Measurements from ENCODE around the gene WWOX.

WWOX gene

GRCh38 chr16:78331731-78332130 lies 232.3 kb downstream of the WWOX start:
- DNase-seq (ENCODE audit: low read depth in 2 of 2, low spot score in 1 of 2): no peak

GRCh38 chr16:78333808-78334207 lies 234.4 kb downstream of the WWOX start:
- DNase-seq (ENCODE audit: low read depth in 2 of 2, low spot score in 1 of 2): no peak

GRCh38 chr16:78340590-78340989 lies 241.1 kb downstream of the WWOX start:
- no peak for DNase-seq (ENCODE audit: low read depth in 2 of 2, low spot score in 1 of 2)

GRCh38 chr16:78348068-78348467 lies 248.6 kb downstream of the WWOX start:
- DNase-seq (ENCODE audit: low read depth in 2 of 2, low spot score in 1 of 2): no peak

- DNase-seq (ENCODE audit: low read depth in 2 of 2, low spot score in 1 of 2): no peak
Observed at GRCh38 chr16:78348886-78349285, 249.4 kb downstream of the WWOX start.

GRCh38 chr16:78352184-78352583 lies 252.7 kb downstream of the WWOX start:
- no peak for DNase-seq (ENCODE audit: low read depth in 2 of 2, low spot score in 1 of 2)

GRCh38 chr16:78353640-78354275 lies 254.3 kb downstream of the WWOX start:
- DNase-seq (ENCODE audit: low read depth in 2 of 2, low spot score in 1 of 2): no peak

GRCh38 chr16:78362524-78363135 lies 263.2 kb downstream of the WWOX start:
- no peak for DNase-seq (ENCODE audit: low read depth in 2 of 2, low spot score in 1 of 2)

GRCh38 chr16:78363843-78364555 lies 264.5 kb downstream of the WWOX start:
- DNase-seq (ENCODE audit: low read depth in 2 of 2, low spot score in 1 of 2): no peak

GRCh38 chr16:78364556-78364880 lies 265.1 kb downstream of the WWOX start:
- no peak for DNase-seq (ENCODE audit: low read depth in 2 of 2, low spot score in 1 of 2)

- no peak for DNase-seq (ENCODE audit: low read depth in 2 of 2, low spot score in 1 of 2)
Observed at GRCh38 chr16:78365366-78365765, 265.9 kb downstream of the WWOX start.

- no peak for DNase-seq (ENCODE audit: low read depth in 2 of 2, low spot score in 1 of 2)
Observed at GRCh38 chr16:78368121-78369102, 269.0 kb downstream of the WWOX start.

- DNase-seq (ENCODE audit: low read depth in 2 of 2, low spot score in 1 of 2): no peak
Observed at GRCh38 chr16:78372277-78372676, 272.8 kb downstream of the WWOX start.

- DNase-seq (ENCODE audit: low read depth in 2 of 2, low spot score in 1 of 2): no peak
Observed at GRCh38 chr16:78375055-78375679, 275.7 kb downstream of the WWOX start.

GRCh38 chr16:78376452-78376851 lies 277.0 kb downstream of the WWOX start:
- DNase-seq (ENCODE audit: low read depth in 2 of 2, low spot score in 1 of 2): no peak

GRCh38 chr16:78377312-78377711 lies 277.9 kb downstream of the WWOX start:
- DNase-seq (ENCODE audit: low read depth in 2 of 2, low spot score in 1 of 2): no peak

- no peak for DNase-seq (ENCODE audit: low read depth in 2 of 2, low spot score in 1 of 2)
Observed at GRCh38 chr16:78381060-78381459, 281.6 kb downstream of the WWOX start.

- DNase-seq (ENCODE audit: low read depth in 2 of 2, low spot score in 1 of 2): no peak
Observed at GRCh38 chr16:78383118-78383517, 283.7 kb downstream of the WWOX start.

- DNase-seq (ENCODE audit: low read depth in 2 of 2, low spot score in 1 of 2): no peak
Observed at GRCh38 chr16:78385086-78385805, 285.8 kb downstream of the WWOX start.

GRCh38 chr16:78386557-78387324 lies 287.3 kb downstream of the WWOX start:
- DNase-seq (ENCODE audit: low read depth in 2 of 2, low spot score in 1 of 2): no peak
